Cardiac septum (tissue), 1 donor: ENCODE data around the gene CPM. TPM values are rescaled to one million over a fixed set of nuclear protein-coding genes. Genes with fewer than 3 reads are reported as not detected.
A peak's percentile ranks its signal among the peaks of the same experiment; 100 is the strongest.

Experiments
- DNase-seq: peaks from one replicate; pipeline ENCODE4 v3.0.0-alpha.2; 2020; ENCODE audit warnings: low spot score
- intact Hi-C: fragments of 100-400 bp; cut with DNase I; formaldehyde crosslinking; loops from one replicate; pipeline ENCODE4 v1.14.0; 2022
- long read RNA-seq: library from polyadenylated mRNA; unstranded; transcript quantifications from one replicate; pipeline ENCODE4 v2.0.0, GENCODE V29; 2021
- total RNA-seq: library from RNA; stranded (reverse); fragmentation: NEBNext Ultra II Directional; extraction: Animal tissue kit (Norgen Biotek cat#: 25700); gene quantifications from one replicate; pipeline ENCODE4 v1.2.1, GENCODE V29; 2021
- donor health status: DM: no; HTN: no; CAD: no.

Gene CPM
- total RNA-seq: 3.2 TPM
- long read RNA-seq, full-length matches to known transcripts: 6 of 10 reads
- long read RNA-seq, partial matches to known transcripts: 0 of 10 reads
- long read RNA-seq, other reads (novel, unspliced or antisense): 4 of 10 reads

GRCh38 chr12:68932961-68933893 is at the start of gene CPM:
CPM (minus strand) TSS chr12:68933171; CDS start chr12:68932837, 334 bp downstream.
- intact Hi-C loops: no loop called here

GRCh38 chr12:68981516-68981915 is 48.5 kb upstream of the CPM start:
- intact Hi-C loops: no loop called here
- no peak for DNase-seq

More at GRCh38 chr12:68932961-68933893, at the start of gene CPM:
- peak; percentile 91 for DNase-seq

- intact Hi-C loops: no loop called here
- DNase-seq: no peak
Observed at GRCh38 chr12:68980476-68981212, 47.7 kb upstream of the CPM start.

GRCh38 chr12:68978678-68979077 is 45.7 kb upstream of the CPM start:
- intact Hi-C loops: no loop called here
- DNase-seq: no peak

GRCh38 chr12:68977909-68978610 is 45.1 kb upstream of the CPM start:
- intact Hi-C loops: no loop called here

GRCh38 chr12:68977335-68977734 is 44.4 kb upstream of the CPM start:
- DNase-seq: no peak
- intact Hi-C loops: no loop called here

More at GRCh38 chr12:68977909-68978610, 45.1 kb upstream of the CPM start:
- no peak for DNase-seq

GRCh38 chr12:68976395-68976841 is 43.4 kb upstream of the CPM start:
- intact Hi-C loops: no loop called here
- no peak for DNase-seq

- no peak for DNase-seq
Observed at GRCh38 chr12:68975811-68976210, 42.8 kb upstream of the CPM start.

GRCh38 chr12:68972595-68972994 is 39.6 kb upstream of the CPM start:
- no peak for DNase-seq
- intact Hi-C loops: no loop called here

More at GRCh38 chr12:68975811-68976210, 42.8 kb upstream of the CPM start:
- intact Hi-C loops: no loop called here

GRCh38 chr12:68971404-68971803 is 38.4 kb upstream of the CPM start:
- no peak for DNase-seq
- intact Hi-C loops: no loop called here

- no peak for DNase-seq
- intact Hi-C loops: no loop called here
Observed at GRCh38 chr12:68970951-68971350, 38.0 kb upstream of the CPM start.

GRCh38 chr12:68970306-68970705 is 37.3 kb upstream of the CPM start:
- no peak for DNase-seq
- intact Hi-C loops: no loop called here

- DNase-seq: no peak
- intact Hi-C loops: no loop called here
Observed at GRCh38 chr12:68967046-68967445, 34.1 kb upstream of the CPM start.

- intact Hi-C loops: no loop called here
Observed at GRCh38 chr12:68963856-68964745, 31.1 kb upstream of the CPM start.

GRCh38 chr12:68962877-68963855 is 30.2 kb upstream of the CPM start:
- DNase-seq: no peak
- intact Hi-C loops: no loop called here

More at GRCh38 chr12:68963856-68964745, 31.1 kb upstream of the CPM start:
- DNase-seq: no peak

GRCh38 chr12:68959891-68960464 is 27.0 kb upstream of the CPM start:
- DNase-seq: no peak
- intact Hi-C loops: no loop called here
